Gastrocnemius medialis (tissue), 4 donors: Measurements from ENCODE around the gene DMD.

Experiments
- POLR2A ChIP-seq, 2 donors: fragments of 450-650 bp; IDR thresholded peaks; one replicate each; pipeline ENCODE4 v1.6.1; 2017; ENCODE audit warnings: antibody characterized with exemption in 2 of 2, mild to moderate bottlenecking in 2 of 2, moderate library complexity in 2 of 2
- TF ChIP-seq, protein P1 (sequence below), 5 experiments: fragments of 450-650 bp in 3 of 5; fragments of 200-600 bp in 2 of 5; sonication (generic) in 2 of 5; IDR thresholded peaks in 4 of 5; conservative IDR thresholded peaks in 1 of 5; 1 replicate in 4 of 5; 2 replicates in 1 of 5; pipeline ENCODE4 v1.5.1; 2016 to 2019; ENCODE audit warnings: antibody characterized with exemption in 5 of 5, mild to moderate bottlenecking in 3 of 5, moderate library complexity in 3 of 5

DNA sequence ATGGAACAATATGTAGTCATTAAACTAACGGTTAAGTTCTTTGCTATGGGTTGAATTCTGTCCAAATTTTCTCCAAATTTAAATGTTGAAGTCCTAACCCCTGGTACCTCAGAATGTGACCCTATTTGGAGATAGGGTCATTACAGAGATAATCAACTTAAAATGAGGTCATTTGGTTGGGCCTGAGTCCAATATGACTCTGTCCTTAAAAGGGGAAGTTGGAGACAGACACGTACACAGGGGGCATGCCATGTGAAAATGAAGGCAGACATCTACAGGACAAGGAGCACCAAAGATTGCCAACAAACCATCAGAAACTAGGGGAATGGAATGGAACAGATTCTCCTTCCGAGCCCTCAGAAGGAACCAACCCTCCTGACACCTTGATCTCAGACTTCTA, 1647.6 kb downstream of the DMD start:
- TF ChIP-seq, protein P1, sequence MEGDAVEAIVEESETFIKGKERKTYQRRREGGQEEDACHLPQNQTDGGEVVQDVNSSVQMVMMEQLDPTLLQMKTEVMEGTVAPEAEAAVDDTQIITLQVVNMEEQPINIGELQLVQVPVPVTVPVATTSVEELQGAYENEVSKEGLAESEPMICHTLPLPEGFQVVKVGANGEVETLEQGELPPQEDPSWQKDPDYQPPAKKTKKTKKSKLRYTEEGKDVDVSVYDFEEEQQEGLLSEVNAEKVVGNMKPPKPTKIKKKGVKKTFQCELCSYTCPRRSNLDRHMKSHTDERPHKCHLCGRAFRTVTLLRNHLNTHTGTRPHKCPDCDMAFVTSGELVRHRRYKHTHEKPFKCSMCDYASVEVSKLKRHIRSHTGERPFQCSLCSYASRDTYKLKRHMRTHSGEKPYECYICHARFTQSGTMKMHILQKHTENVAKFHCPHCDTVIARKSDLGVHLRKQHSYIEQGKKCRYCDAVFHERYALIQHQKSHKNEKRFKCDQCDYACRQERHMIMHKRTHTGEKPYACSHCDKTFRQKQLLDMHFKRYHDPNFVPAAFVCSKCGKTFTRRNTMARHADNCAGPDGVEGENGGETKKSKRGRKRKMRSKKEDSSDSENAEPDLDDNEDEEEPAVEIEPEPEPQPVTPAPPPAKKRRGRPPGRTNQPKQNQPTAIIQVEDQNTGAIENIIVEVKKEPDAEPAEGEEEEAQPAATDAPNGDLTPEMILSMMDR (IDR thresholded peaks at IDR 0.05 in 4 of 5, conservative IDR thresholded peaks at IDR 0.05 in 1 of 5) = no peak
- TF ChIP-seq POLR2A (IDR thresholded peaks at IDR 0.05) = no peak
